Parathyroid adenoma (tissue), 2 donors: Measurements from ENCODE around the gene RPS6KC1.

Source experiments
- H2AFZ ChIP-seq: fragments of 300-600 bp; sonication (generic); one replicate; pipeline ENCODE4 v1.7.0; 2017; ENCODE audit warnings: antibody characterized with exemption, mild to moderate bottlenecking
- H3K27ac ChIP-seq: fragments of 300-600 bp; sonication (generic); one replicate; pipeline ENCODE4 v1.7.0; 2017
- H3K27me3 ChIP-seq: fragments of 300-600 bp; sonication (generic); one replicate; pipeline ENCODE4 v1.7.0; 2017; ENCODE audit warnings: low read length; ENCODE audit not compliant: control insufficient read depth, insufficient read depth
- H3K36me3 ChIP-seq: fragments of 300-600 bp; sonication (generic); one replicate; pipeline ENCODE4 v1.7.0; 2017; ENCODE audit warnings: low read length; ENCODE audit not compliant: control insufficient read depth, insufficient read depth
- H3K4me1 ChIP-seq: fragments of 300-600 bp; sonication (generic); one replicate; pipeline ENCODE4 v1.7.0; 2017; ENCODE audit warnings: control low read depth
- H3K4me2 ChIP-seq: fragments of 300-600 bp; sonication (generic); one replicate; pipeline ENCODE4 v1.7.0; 2017; ENCODE audit warnings: low read length
- H3K4me3 ChIP-seq: fragments of 300-600 bp; sonication (generic); one replicate; pipeline ENCODE4 v1.7.0; 2017; ENCODE audit warnings: low read depth, low read length
- H3K79me2 ChIP-seq: fragments of 300-600 bp; sonication (generic); one replicate; pipeline ENCODE4 v1.7.0; 2017; ENCODE audit warnings: control low read depth
- H3K9ac ChIP-seq: fragments of 300-600 bp; sonication (generic); one replicate; pipeline ENCODE4 v1.7.0; 2017; ENCODE audit warnings: mild to moderate bottlenecking
- H3K9me3 ChIP-seq: fragments of 300-600 bp; sonication (generic); one replicate; pipeline ENCODE4 v1.7.0; 2017; ENCODE audit warnings: low read length; ENCODE audit not compliant: control insufficient read depth
- CTCF ChIP-seq: fragments of 300-600 bp; sonication (generic); IDR thresholded peaks from one replicate; pipeline ENCODE4 v1.7.0; 2017; ENCODE audit warnings: antibody characterized with exemption, mild to moderate bottlenecking
- donor health status: primary hyperparathyroidism.

The RPS6KC1 gene

GRCh38 chr1:213179784-213180183, 128.7 kb downstream of the RPS6KC1 start:
- Histone ChIP-seq H3K27me3 (no peaks in the 10 kb centered on the region), H2AFZ (no peak overlapping the region), H3K9me3 (no peaks in the 10 kb centered on the region), H3K4me1 (no peaks in the 10 kb centered on the region), H3K79me2 (no peaks in the 10 kb centered on the region), H3K4me2 (no peak overlapping the region), H3K4me3 (no peak overlapping the region), H3K27ac (no peak overlapping the region), H3K36me3 (no peaks in the 10 kb centered on the region), H3K9ac (no peak overlapping the region)
- no peak for TF ChIP-seq CTCF

- H3K79me2 ChIP-seq: no peaks in the 10 kb centered on the region
- H3K4me2 ChIP-seq: no peak overlapping the region
- no peak overlapping the region for H2AFZ ChIP-seq
- no peaks in the 10 kb centered on the region for H3K27me3 ChIP-seq
- no peaks in the 10 kb centered on the region for H3K36me3 ChIP-seq
- H3K4me1 ChIP-seq: no peaks in the 10 kb centered on the region
- H3K4me3 ChIP-seq: no peak overlapping the region
- H3K9ac ChIP-seq: no peak overlapping the region
- TF ChIP-seq CTCF: no peak
- H3K9me3 ChIP-seq: no peaks in the 10 kb centered on the region
- H3K27ac ChIP-seq: no peak overlapping the region
Measured at GRCh38 chr1:213180833-213181232, 129.8 kb downstream of the RPS6KC1 start.

- Histone ChIP-seq H3K4me2 (no peak overlapping the region), H2AFZ (no peak overlapping the region), H3K36me3 (peaks cover 5% of the 10 kb centered on the region), H3K9ac (no peak overlapping the region), H3K79me2 (no peaks in the 10 kb centered on the region), H3K27ac (no peak overlapping the region), H3K9me3 (no peaks in the 10 kb centered on the region), H3K4me1 (no peaks in the 10 kb centered on the region), H3K27me3 (no peaks in the 10 kb centered on the region), H3K4me3 (no peak overlapping the region)
- no peak for TF ChIP-seq CTCF
Measured at GRCh38 chr1:213183036-213183672, 132.1 kb downstream of the RPS6KC1 start.

GRCh38 chr1:213186168-213186567, 135.1 kb downstream of the RPS6KC1 start:
- peaks cover 5% of the 10 kb centered on the region for H3K36me3 ChIP-seq
- H3K79me2 ChIP-seq: no peaks in the 10 kb centered on the region
- no peak overlapping the region for H3K9ac ChIP-seq
- no peak for TF ChIP-seq CTCF
- no peaks in the 10 kb centered on the region for H3K4me1 ChIP-seq
- H3K4me3 ChIP-seq: no peak overlapping the region
- H3K4me2 ChIP-seq: no peak overlapping the region
- no peaks in the 10 kb centered on the region for H3K27me3 ChIP-seq
- no peaks in the 10 kb centered on the region for H3K9me3 ChIP-seq
- H2AFZ ChIP-seq: no peak overlapping the region
- H3K27ac ChIP-seq: no peak overlapping the region

GRCh38 chr1:213192026-213192425, 141.0 kb downstream of the RPS6KC1 start:
- Histone ChIP-seq H3K36me3 (no peaks in the 10 kb centered on the region), H3K4me1 (no peaks in the 10 kb centered on the region), H3K79me2 (no peaks in the 10 kb centered on the region), H3K27me3 (no peaks in the 10 kb centered on the region), H3K4me3 (no peak overlapping the region), H3K9ac (no peak overlapping the region), H3K27ac (no peak overlapping the region), H3K9me3 (no peaks in the 10 kb centered on the region), H3K4me2 (no peak overlapping the region), H2AFZ (no peak overlapping the region)
- no peak for TF ChIP-seq CTCF
